PC-9 (cell line): ENCODE data around the gene SMIM43. TPM values are rescaled to one million over a fixed set of nuclear protein-coding genes. Genes with fewer than 3 reads are reported as not detected.

Experiments
- Bru-seq: library from RNA; stranded (reverse); fragments of 400-500 nt; gene quantifications from one replicate; lab custom pipeline; 2021; lab: Mats Ljungman, UMichigan
- BruChase-seq, 2 experiments: library from RNA; stranded (reverse); fragments of 400-500 nt; gene quantifications; one replicate each; lab custom pipeline; 2021; lab: Mats Ljungman, UMichigan
- BruUV-seq: library from RNA; stranded (reverse); fragments of 400-500 nt; replicated peaks from 2 replicates; lab custom pipeline; 2021; lab: Mats Ljungman, UMichigan
- CTCF ChIA-PET: fragments of 300-600 bp; sonication (Branson Sonifier 250); formaldehyde crosslinking; loops from one replicate; lab custom pipeline; 2022; ENCODE audit warnings: antibody characterized with exemption; lab: Charles Lee
- POLR2A ChIA-PET: fragments of 300-600 bp; sonication (Branson Sonifier 250); formaldehyde crosslinking; loops from one replicate; lab custom pipeline; 2022; ENCODE audit warnings: antibody characterized with exemption; ENCODE audit not compliant: unreplicated experiment; lab: Charles Lee
- DNase-seq, 2 experiments: peaks; one replicate each; pipeline versions ENCODE4 v3.0.0 to v3.0.0-alpha.2; 2015 to 2022; ENCODE audit warnings: mixed read lengths in 1 of 2
- H2AFZ ChIP-seq: fragments of 200-600 bp; sonication (generic); 2 replicates; pipeline ENCODE4 v1.8.1; 2017; ENCODE audit warnings: antibody characterized with exemption
- H3F3A ChIP-seq: fragments of 200-600 bp; sonication (generic); 2 replicates; pipeline ENCODE4 v1.8.1; 2017; ENCODE audit warnings: antibody characterized with exemption, mild to moderate bottlenecking, low read depth; ENCODE audit not compliant: insufficient read depth
- H3K27ac ChIP-seq: fragments of 200-600 bp; sonication (generic); 2 replicates; pipeline ENCODE4 v1.6.1; 2016; ENCODE audit warnings: mixed run types
- H3K27me3 ChIP-seq: fragments of 200-600 bp; sonication (generic); 2 replicates; pipeline ENCODE4 v1.6.1; 2016; ENCODE audit warnings: low read depth, mixed run types; ENCODE audit not compliant: insufficient read depth
- H3K36me3 ChIP-seq: fragments of 200-600 bp; sonication (generic); 2 replicates; pipeline ENCODE4 v1.6.1; 2016; ENCODE audit warnings: low read depth, mixed run types
- H3K4me1 ChIP-seq: fragments of 200-600 bp; sonication (generic); replicated peaks from 2 replicates; pipeline ENCODE4 v1.6.1; 2016; ENCODE audit warnings: mixed run types; ENCODE audit not compliant: insufficient read depth
- H3K4me2 ChIP-seq: fragments of 200-600 bp; sonication (generic); 2 replicates; pipeline ENCODE4 v1.6.1; 2017; ENCODE audit warnings: mixed run types
- H3K4me3 ChIP-seq: fragments of 200-600 bp; sonication (generic); 2 replicates; pipeline ENCODE4 v1.6.1; 2016; ENCODE audit warnings: mixed run types
- H3K79me2 ChIP-seq: fragments of 200-600 bp; sonication (generic); 2 replicates; pipeline ENCODE4 v1.6.1; 2017; ENCODE audit warnings: low read depth, mixed run types
- H3K9me2 ChIP-seq: fragments of 200-600 bp; sonication (generic); 2 replicates; pipeline ENCODE4 v1.8.1; 2017; ENCODE audit warnings: mild to moderate bottlenecking; ENCODE audit not compliant: insufficient read depth
- H3K9me3 ChIP-seq: fragments of 200-600 bp; sonication (generic); 2 replicates; pipeline ENCODE4 v1.8.1; 2016; ENCODE audit warnings: low read depth; ENCODE audit not compliant: insufficient read depth
- H4K20me1 ChIP-seq: fragments of 200-600 bp; sonication (generic); 2 replicates; pipeline ENCODE4 v1.8.1; 2017; ENCODE audit not compliant: insufficient read depth
- CTCF ChIP-seq: fragments of 200-600 bp; sonication (generic); conservative IDR thresholded peaks from 2 replicates; pipeline ENCODE4 v1.6.1; 2017; ENCODE audit warnings: mixed run types, antibody characterized with exemption, mild to moderate bottlenecking, moderate library complexity
- EZH2 ChIP-seq: fragments of 200-600 bp; sonication (generic); IDR thresholded peaks from 2 replicates; pipeline ENCODE4 v1.8.0; 2017; ENCODE audit warnings: antibody characterized with exemption, low read depth
- intact Hi-C: fragments of 100-400 bp; cut with micrococcal nuclease; formaldehyde crosslinking; loops from one replicate; pipeline ENCODE4 v1.10.0; 2022; ENCODE audit not compliant: unreplicated experiment
- long read RNA-seq: library from polyadenylated mRNA; stranded (forward); transcript quantifications from one replicate; pipeline ENCODE4 v2.0.0, GENCODE V29; 2022
- total RNA-seq: library from RNA; stranded (reverse); gene quantifications from 2 replicates; pipeline ENCODE4 v1.2.3, GENCODE V29; 2021

The SMIM43 gene
- not detected in 2 replicates for total RNA-seq
- percentile 9 among the genes with signal in this experiment for Bru-seq, nascent RNA
- not detected for BruChase-seq, experiment 1, labeled RNA remaining after a 2-hour chase
- BruChase-seq, experiment 2, labeled RNA remaining after a 6-hour chase, result percentile 14 among the genes with signal in this experiment
- long read RNA-seq, result 0 reads

DNA sequence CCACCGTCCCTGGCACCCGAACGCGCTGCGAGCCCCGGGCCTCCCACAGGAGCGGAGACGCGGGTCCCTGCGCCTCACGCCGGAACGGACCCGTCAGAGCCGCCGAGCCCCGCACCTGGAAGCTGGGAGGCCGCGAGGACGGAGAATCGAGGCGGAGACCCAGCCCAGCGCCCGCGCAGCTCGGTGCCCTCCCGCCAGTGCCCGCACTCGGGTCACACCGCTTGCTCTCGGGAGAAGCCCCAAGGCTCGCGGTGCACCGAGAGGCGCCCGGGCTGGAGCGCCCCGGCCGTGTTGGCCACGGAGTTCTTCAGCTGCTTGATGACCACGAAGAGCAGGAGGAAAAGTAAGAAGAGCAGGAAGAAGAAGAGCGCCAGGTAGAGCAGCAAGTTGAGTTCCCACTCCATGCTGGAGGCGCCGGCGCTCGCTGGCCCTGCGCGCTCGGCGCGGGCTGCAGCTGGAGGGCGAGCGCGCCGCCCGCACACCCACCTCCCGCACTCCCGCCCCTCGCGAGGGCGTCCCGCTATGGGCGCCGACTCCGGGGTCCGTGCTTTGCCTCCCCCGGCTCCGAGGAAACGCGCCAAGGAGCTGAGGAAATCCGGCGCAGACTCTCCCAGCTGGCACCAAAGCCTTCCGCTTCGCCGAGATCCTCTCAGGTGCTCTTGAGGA lies at the start of gene SMIM43:
Gene SMIM43, minus strand, starts transcription at position 463 of the 666 bp plus-strand sequence. Its CDS starts 59 bp downstream, at position 404.
- DNase-seq, result no peak
- H3K4me2 ChIP-seq, result no peak within 1 kb of the TSS

GRCh38 chr4:121814756-121815155 lies 49.8 kb upstream of the SMIM43 start:
- ChIA-PET POLR2A (no interaction called here), CTCF (no interaction called here)
- TF ChIP-seq CTCF (no peak), EZH2 (no peak)
- H3K36me3 ChIP-seq, result peaks cover 45% of the 10 kb centered on the region
- no peaks in the 10 kb centered on the region for H3K9me2 ChIP-seq
- DNase-seq, result no peak
- no peak overlapping the region for H3K4me3 ChIP-seq
- no peaks in the 10 kb centered on the region for H3K27me3 ChIP-seq
- peaks cover 65% of the 10 kb centered on the region for H3F3A ChIP-seq
- H3K9me3 ChIP-seq, result no peaks in the 10 kb centered on the region
- no peak overlapping the region for H2AFZ ChIP-seq
- intact Hi-C loops, result no loop called here
- H3K4me1 ChIP-seq, result no peaks in the 10 kb centered on the region
- no peaks in the 10 kb centered on the region for H4K20me1 ChIP-seq
- H3K4me2 ChIP-seq, result no peak overlapping the region
- no peaks in the 10 kb centered on the region; the same call in 1 of the 2 replicates for H3K79me2 ChIP-seq
- H3K27ac ChIP-seq, result no peak overlapping the region
- BruUV-seq, result no TSS peak

More for the DNA sequence above, at the start of gene SMIM43:
- Histone ChIP-seq H3F3A (no peaks in the 10 kb centered on the region), H3K9me2 (no peaks in the 10 kb centered on the region), H3K9me3 (no peaks in the 10 kb centered on the region; the same call in 1 of the 2 replicates), H4K20me1 (no peaks in the 10 kb centered on the region), H3K36me3 (no peaks in the 10 kb centered on the region), H3K27me3 (no peaks in the 10 kb centered on the region), H3K4me1 (peaks cover 11% of the 10 kb centered on the region), H3K27ac (no peak within 1 kb of the TSS), H3K79me2 (no peaks in the 10 kb centered on the region), H2AFZ (no peak within 1 kb of the TSS; the same call in 1 of the 2 replicates), H3K4me3 (no peak within 1 kb of the TSS)
- TF ChIP-seq EZH2 (no peak), CTCF (no peak)
- CTCF ChIA-PET, result no interaction called here
- intact Hi-C loops, result no loop called here
- POLR2A ChIA-PET, result no interaction called here
- no TSS peak for BruUV-seq

GRCh38 chr4:121811122-121811521 lies 46.2 kb upstream of the SMIM43 start:
- H3K4me2 ChIP-seq, result no peak overlapping the region
- peaks cover 39% of the 10 kb centered on the region; the same call in 1 of the 2 replicates for H3F3A ChIP-seq
- TF ChIP-seq CTCF (no peak), EZH2 (no peak)
- no peaks in the 10 kb centered on the region for H3K79me2 ChIP-seq
- no peak overlapping the region for H3K4me3 ChIP-seq
- peaks cover 34% of the 10 kb centered on the region for H3K36me3 ChIP-seq
- no peak for DNase-seq
- intact Hi-C loops, result no loop called here
- no TSS peak for BruUV-seq
- no peaks in the 10 kb centered on the region for H3K9me3 ChIP-seq
- no peaks in the 10 kb centered on the region for H3K27me3 ChIP-seq
- ChIA-PET POLR2A (no interaction called here), CTCF (no interaction called here)
- H3K9me2 ChIP-seq, result no peaks in the 10 kb centered on the region
- no peaks in the 10 kb centered on the region for H3K4me1 ChIP-seq
- H2AFZ ChIP-seq, result no peak overlapping the region
- H3K27ac ChIP-seq, result no peak overlapping the region
- no peaks in the 10 kb centered on the region for H4K20me1 ChIP-seq
